NCI-H82 (cell line): ENCODE data around the gene KCNF1.
"Not testable (repeated sequence)": the region's sequence is repeated elsewhere in the genome, so short reads cannot be mapped to it uniquely, and the experiment has no call there.

Experiments used
- DNase-seq: peaks from one replicate; lab custom pipeline; 2025; lab: John Stamatoyannopoulos, UW

The KCNF1 gene

GRCh38 chr2:10940596-10940995 lies 28.9 kb downstream of the KCNF1 start:
- no peak for DNase-seq

- DNase-seq, result no peak
Observed at GRCh38 chr2:10941383-10941782, 29.6 kb downstream of the KCNF1 start.

GRCh38 chr2:10944799-10945198 lies 33.1 kb downstream of the KCNF1 start:
- no peak for DNase-seq

GRCh38 chr2:10946394-10946793 lies 34.7 kb downstream of the KCNF1 start:
- DNase-seq, result no peak

- DNase-seq, result no peak
Observed at GRCh38 chr2:10947005-10947440, 35.3 kb downstream of the KCNF1 start.

GRCh38 chr2:10947446-10948187 lies 35.9 kb downstream of the KCNF1 start:
- no peak for DNase-seq

GRCh38 chr2:10948188-10948564 lies 36.4 kb downstream of the KCNF1 start:
- no peak for DNase-seq

GRCh38 chr2:10948606-10949230 lies 37.0 kb downstream of the KCNF1 start:
- no peak for DNase-seq

- DNase-seq, result no peak
Observed at GRCh38 chr2:10949835-10950234, 38.1 kb downstream of the KCNF1 start.

GRCh38 chr2:10951558-10952414 lies 40.1 kb downstream of the KCNF1 start:
- DNase-seq, result peak; percentile 22

- no peak for DNase-seq
Observed at GRCh38 chr2:10954416-10954815, 42.7 kb downstream of the KCNF1 start.

GRCh38 chr2:10954856-10955818 lies 43.4 kb downstream of the KCNF1 start:
- no peak for DNase-seq

GRCh38 chr2:10956006-10956790 lies 44.5 kb downstream of the KCNF1 start:
- no peak for DNase-seq

- no peak for DNase-seq
Observed at GRCh38 chr2:10957391-10957790, 45.7 kb downstream of the KCNF1 start.

- DNase-seq, result not testable (repeated sequence)
Observed at GRCh38 chr2:10958452-10958851, 46.7 kb downstream of the KCNF1 start.

- no peak for DNase-seq
Observed at GRCh38 chr2:10960606-10961489, 49.1 kb downstream of the KCNF1 start.

GRCh38 chr2:10961490-10961875 lies 49.7 kb downstream of the KCNF1 start:
- DNase-seq, result no peak

- no peak for DNase-seq
Observed at GRCh38 chr2:10962004-10962403, 50.3 kb downstream of the KCNF1 start.

GRCh38 chr2:10963155-10963554 lies 51.4 kb downstream of the KCNF1 start:
- no peak for DNase-seq
